Suprapubic skin (tissue), 4 donors: ENCODE measurements around the gene TBX6. TPM values are rescaled to one million over a fixed set of nuclear protein-coding genes. Genes with fewer than 3 reads are reported as not detected.

Experiments used
- DNase-seq, 2 donors: peaks; one replicate each; pipeline ENCODE4 v3.0.0-alpha.2; 2019; ENCODE audit warnings: low spot score in 2 of 2
- H3K27ac ChIP-seq: fragments of 200-600 bp; sonication (generic); one replicate; pipeline ENCODE4 v1.5.1; 2019
- H3K27me3 ChIP-seq: fragments of 200-600 bp; sonication (generic); one replicate; pipeline ENCODE4 v1.5.1; 2019
- H3K36me3 ChIP-seq: fragments of 200-600 bp; sonication (generic); one replicate; pipeline ENCODE4 v1.5.1; 2019
- H3K4me1 ChIP-seq: fragments of 200-600 bp; sonication (generic); one replicate; pipeline ENCODE4 v1.5.1; 2019
- H3K4me3 ChIP-seq: fragments of 200-600 bp; sonication (generic); one replicate; pipeline ENCODE4 v1.5.1; 2019; ENCODE audit warnings: mild to moderate bottlenecking
- H3K9me3 ChIP-seq: fragments of 200-600 bp; sonication (generic); one replicate; pipeline ENCODE4 v1.5.1; 2019
- EP300 ChIP-seq: sonication (generic); formaldehyde crosslinking; IDR thresholded peaks from one replicate; pipeline ENCODE4 v1.6.1; 2017; ENCODE audit warnings: antibody characterized with exemption
- POLR2A ChIP-seq, 2 donors: fragments of 450-650 bp; IDR thresholded peaks; one replicate each; pipeline ENCODE4 v1.6.1; 2017; ENCODE audit warnings: antibody characterized with exemption in 2 of 2, mild to moderate bottlenecking in 2 of 2, moderate library complexity in 2 of 2
- POLR2AphosphoS5 ChIP-seq, 3 donors: sonication (generic); formaldehyde crosslinking; IDR thresholded peaks; one replicate each; pipeline ENCODE4 v1.6.1; 2017; ENCODE audit warnings: antibody characterized with exemption in 3 of 3
- WGBS: methylation state at CpG from one replicate; pipeline ENCODE4 v1.1.5; 2018; 5-methylcytosine and 5-hydroxymethylcytosine counted together
- total RNA-seq, 4 donors: library from RNA; depleted of rRNA; stranded (reverse); fragments of >200 nt; gene quantifications; one replicate each; pipeline ENCODE4 v1.1.0, GENCODE V29; 2016
- TF ChIP-seq, protein P1 (sequence below), 2 donors: fragments of 200-600 bp in 1 of 2; fragments of 450-650 bp in 1 of 2; sonication (generic) in 1 of 2; IDR thresholded peaks; one replicate each; pipeline ENCODE4 v1.5.1; 2016 to 2019; ENCODE audit warnings: antibody characterized with exemption in 2 of 2, mild to moderate bottlenecking in 1 of 2, moderate library complexity in 1 of 2

The TBX6 gene
- total RNA-seq, 4 donors from 2014 or later, result 2.7 to 7.6 (median 4.7) TPM

DNA sequence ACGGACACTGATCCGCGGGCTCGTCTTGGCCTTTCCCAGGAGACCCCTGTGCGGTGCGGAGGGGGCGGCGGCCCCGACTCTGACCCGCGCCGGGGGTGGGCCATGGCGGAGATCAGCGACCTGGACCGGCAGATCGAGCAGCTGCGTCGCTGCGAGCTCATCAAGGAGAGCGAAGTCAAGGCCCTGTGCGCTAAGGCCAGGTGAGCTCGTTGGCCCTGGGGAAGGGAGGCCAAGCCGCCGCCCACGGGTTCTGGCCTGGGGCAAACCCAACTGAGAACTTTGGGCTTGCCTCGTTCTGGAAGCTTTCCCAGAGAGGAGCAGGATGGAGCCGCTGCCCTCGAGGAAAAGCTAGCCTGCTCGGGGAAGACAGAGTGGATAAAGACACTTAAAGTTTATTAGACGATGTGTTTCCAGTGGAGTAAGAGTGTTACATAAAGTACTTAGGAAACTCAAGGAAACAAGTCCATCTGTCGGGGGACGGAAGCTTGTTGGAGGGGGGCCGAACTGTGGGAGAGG lies 15.4 kb downstream of the TBX6 start:
- Histone ChIP-seq H3K27ac (peak overlapping the region; percentile 87), H3K27me3 (no peaks in the 10 kb centered on the region), H3K4me3 (peak overlapping the region; percentile 80), H3K9me3 (no peaks in the 10 kb centered on the region), H3K36me3 (peaks cover 47% of the 10 kb centered on the region), H3K4me1 (peaks cover 35% of the 10 kb centered on the region)
- DNase-seq, result no peak
- WGBS, result 2% methylated on average over 23 of the region's 33 CpGs
- TF ChIP-seq POLR2AphosphoS5 (IDR thresholded peaks at IDR 0.05), result no peak
- TF ChIP-seq, protein P1, sequence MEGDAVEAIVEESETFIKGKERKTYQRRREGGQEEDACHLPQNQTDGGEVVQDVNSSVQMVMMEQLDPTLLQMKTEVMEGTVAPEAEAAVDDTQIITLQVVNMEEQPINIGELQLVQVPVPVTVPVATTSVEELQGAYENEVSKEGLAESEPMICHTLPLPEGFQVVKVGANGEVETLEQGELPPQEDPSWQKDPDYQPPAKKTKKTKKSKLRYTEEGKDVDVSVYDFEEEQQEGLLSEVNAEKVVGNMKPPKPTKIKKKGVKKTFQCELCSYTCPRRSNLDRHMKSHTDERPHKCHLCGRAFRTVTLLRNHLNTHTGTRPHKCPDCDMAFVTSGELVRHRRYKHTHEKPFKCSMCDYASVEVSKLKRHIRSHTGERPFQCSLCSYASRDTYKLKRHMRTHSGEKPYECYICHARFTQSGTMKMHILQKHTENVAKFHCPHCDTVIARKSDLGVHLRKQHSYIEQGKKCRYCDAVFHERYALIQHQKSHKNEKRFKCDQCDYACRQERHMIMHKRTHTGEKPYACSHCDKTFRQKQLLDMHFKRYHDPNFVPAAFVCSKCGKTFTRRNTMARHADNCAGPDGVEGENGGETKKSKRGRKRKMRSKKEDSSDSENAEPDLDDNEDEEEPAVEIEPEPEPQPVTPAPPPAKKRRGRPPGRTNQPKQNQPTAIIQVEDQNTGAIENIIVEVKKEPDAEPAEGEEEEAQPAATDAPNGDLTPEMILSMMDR (IDR thresholded peaks at IDR 0.05), result no peak
- TF ChIP-seq POLR2A (IDR thresholded peaks at IDR 0.05), result no peak
- no peak for TF ChIP-seq EP300

DNA sequence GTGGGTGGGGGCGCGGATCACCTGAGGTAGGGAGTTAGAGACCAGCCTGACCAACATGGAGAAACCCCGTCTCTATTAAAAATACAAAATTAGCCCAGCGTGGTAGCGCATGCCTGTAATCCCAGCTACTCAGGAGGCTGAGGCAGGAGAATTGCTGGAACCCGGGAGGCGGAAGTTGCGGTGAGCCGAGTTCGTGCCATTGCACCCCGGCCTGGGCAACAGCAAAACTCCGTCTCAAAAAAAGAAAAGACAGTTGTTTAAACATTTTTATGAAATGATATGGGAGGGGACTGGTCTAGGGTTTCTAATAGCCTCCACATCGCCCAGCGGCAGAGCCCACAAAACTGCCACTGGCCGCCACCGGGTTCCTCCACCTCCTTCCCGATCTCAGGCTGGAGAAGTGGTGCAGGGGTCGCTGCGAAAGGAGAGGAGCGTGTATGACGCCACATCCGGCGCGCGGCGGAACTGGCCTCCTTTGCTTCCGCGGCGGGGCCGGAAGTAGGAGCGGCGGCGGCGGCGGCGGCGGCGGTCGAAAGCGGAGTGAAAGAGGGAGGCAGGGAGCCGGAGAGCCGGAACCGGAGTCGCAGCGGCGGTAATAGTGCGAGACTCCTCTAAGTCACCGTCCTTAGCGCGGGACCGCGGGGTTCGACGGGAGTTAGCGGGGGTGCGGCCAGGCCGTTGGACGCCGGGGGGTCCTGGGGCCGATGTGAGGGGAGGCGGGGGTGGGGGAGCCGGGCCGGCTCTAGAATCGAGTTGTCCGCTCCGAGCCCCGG lies 16.0 kb downstream of the TBX6 start, which contains the start of gene PPP4C:
TSS of gene PPP4C (plus strand) at position 492 of the 773 bp plus-strand sequence. CDS start 384 bp downstream, outside the sequence.
- H3K27me3 ChIP-seq, result no peaks in the 10 kb centered on the region
- H3K4me1 ChIP-seq, result peaks cover 35% of the 10 kb centered on the region
- WGBS, result 3% methylated on average over 34 of the region's 67 CpGs
- peaks cover 46% of the 10 kb centered on the region for H3K36me3 ChIP-seq
- peak within 1 kb of the TSS; percentile 87 for H3K27ac ChIP-seq
- H3K9me3 ChIP-seq, result no peaks in the 10 kb centered on the region
- DNase-seq, result peak; percentile 95 to 96
- TF ChIP-seq EP300, result no peak
- TF ChIP-seq, protein P1 (IDR thresholded peaks at IDR 0.05), result no peak
- peak; percentile 48 to 90 (median 84) for TF ChIP-seq POLR2AphosphoS5 (IDR thresholded peaks at IDR 0.05)
- TF ChIP-seq POLR2A (IDR thresholded peaks at IDR 0.05), result peak in 1 of 2 donors; percentile 80
- peak within 1 kb of the TSS; percentile 80 for H3K4me3 ChIP-seq

DNA sequence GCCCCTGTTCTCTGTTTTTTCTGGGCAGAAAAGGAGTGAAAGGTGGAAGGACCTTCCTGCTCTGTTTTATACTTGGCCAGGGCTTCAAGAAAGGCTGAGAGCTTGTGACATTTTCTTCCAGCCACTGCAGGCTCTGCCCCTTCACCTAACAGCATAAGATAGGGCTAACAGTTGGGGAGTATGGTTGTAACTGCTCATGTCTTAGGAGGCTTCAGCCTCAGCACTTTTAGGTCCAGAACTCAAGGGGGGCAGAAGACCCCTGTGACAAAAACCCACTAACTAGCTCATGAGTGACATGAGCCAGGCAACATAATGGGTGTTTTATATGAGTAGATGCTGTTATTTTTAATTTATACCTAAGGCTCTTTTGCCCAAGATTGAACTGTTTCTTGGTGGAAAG lies 21.2 kb downstream of the TBX6 start:
- Histone ChIP-seq H3K4me3 (no peak overlapping the region), H3K27ac (no peak overlapping the region), H3K9me3 (no peaks in the 10 kb centered on the region), H3K27me3 (no peaks in the 10 kb centered on the region), H3K36me3 (peaks cover 57% of the 10 kb centered on the region), H3K4me1 (peaks cover 49% of the 10 kb centered on the region)
- no peak for DNase-seq
- TF ChIP-seq POLR2AphosphoS5 (IDR thresholded peaks at IDR 0.05), result no peak

DNA sequence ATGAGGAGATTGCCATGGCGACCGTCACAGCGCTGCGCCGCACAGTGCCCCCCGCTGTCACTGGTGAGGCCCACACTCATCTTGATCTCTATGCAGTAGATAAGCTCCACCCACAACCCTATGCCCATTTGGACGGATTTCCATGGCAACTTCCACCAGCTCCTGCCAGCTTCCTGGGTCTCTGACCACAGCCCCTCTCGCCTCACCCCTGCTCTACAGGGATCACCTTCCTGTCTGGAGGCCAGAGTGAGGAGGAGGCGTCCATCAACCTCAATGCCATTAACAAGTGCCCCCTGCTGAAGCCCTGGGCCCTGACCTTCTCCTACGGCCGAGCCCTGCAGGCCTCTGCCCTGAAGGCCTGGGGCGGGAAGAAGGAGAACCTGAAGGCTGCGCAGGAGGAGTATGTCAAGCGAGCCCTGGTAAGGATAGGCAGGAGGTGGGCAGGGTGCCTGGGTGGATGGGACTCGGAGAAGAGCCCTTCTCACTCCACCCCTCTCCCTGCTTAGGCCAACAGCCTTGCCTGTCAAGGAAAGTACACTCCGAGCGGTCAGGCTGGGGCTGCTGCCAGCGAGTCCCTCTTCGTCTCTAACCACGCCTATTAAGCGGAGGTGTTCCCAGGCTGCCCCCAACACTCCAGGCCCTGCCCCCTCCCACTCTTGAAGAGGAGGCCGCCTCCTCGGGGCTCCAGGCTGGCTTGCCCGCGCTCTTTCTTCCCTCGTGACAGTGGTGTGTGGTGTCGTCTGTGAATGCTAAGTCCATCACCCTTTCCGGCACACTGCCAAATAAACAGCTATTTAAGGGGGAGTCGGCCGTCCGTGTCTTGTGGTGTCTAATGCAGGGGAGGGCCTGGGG lies 21.9 kb downstream of the TBX6 start:
- no peak for DNase-seq
- Histone ChIP-seq H3K27ac (peak overlapping the region; percentile 29), H3K9me3 (no peaks in the 10 kb centered on the region), H3K4me3 (no peak overlapping the region), H3K36me3 (peaks cover 57% of the 10 kb centered on the region), H3K27me3 (no peaks in the 10 kb centered on the region), H3K4me1 (peaks cover 43% of the 10 kb centered on the region)
- TF ChIP-seq, protein P1 (IDR thresholded peaks at IDR 0.05), result no peak
- no peak for TF ChIP-seq POLR2AphosphoS5 (IDR thresholded peaks at IDR 0.05)
- TF ChIP-seq EP300, result no peak
- TF ChIP-seq POLR2A (IDR thresholded peaks at IDR 0.05), result no peak
- 75% methylated on average over 20 of the region's 31 CpGs for WGBS

DNA sequence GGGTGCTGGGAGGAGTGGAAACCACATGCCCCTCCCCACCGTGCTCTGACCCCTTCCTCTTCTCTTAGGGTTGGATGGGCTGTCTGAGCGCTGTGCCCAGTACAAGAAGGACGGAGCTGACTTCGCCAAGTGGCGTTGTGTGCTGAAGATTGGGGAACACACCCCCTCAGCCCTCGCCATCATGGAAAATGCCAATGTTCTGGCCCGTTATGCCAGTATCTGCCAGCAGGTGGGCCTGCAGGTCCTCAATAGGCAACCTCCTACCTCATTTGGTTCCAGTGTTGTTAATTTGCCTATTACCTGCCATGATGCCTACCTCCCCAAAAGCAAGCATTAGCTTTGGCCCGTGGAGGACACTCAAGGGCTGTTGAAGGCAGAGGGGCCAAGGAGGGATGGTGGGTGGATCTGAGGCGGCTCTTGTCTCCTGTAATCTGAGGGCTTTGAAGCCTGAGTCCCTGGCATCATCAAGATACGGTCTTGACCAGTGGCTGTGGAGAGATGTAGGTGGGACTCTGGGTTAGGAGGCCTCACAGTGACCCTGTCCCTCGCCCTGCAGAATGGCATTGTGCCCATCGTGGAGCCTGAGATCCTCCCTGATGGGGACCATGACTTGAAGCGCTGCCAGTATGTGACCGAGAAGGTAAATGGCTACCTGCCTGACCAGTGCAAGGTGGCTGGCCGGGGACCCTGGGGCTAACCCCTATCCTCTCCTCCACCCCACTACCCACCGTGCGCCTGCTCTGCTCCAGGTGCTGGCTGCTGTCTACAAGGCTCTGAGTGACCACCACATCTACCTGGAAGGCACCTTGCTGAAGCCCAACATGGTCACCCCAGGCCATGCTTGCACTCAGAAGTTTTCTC lies 22.7 kb downstream of the TBX6 start:
- Histone ChIP-seq H3K9me3 (no peaks in the 10 kb centered on the region), H3K4me3 (no peak overlapping the region), H3K27me3 (no peaks in the 10 kb centered on the region), H3K27ac (peak overlapping the region; percentile 29), H3K36me3 (peaks cover 57% of the 10 kb centered on the region), H3K4me1 (peaks cover 47% of the 10 kb centered on the region)
- no peak for DNase-seq
- no peak for TF ChIP-seq POLR2AphosphoS5 (IDR thresholded peaks at IDR 0.05)
- TF ChIP-seq, protein P1 (IDR thresholded peaks at IDR 0.05), result peak; percentile 12 to 44
- 77% methylated on average over 15 of the region's 17 CpGs for WGBS
